Activated CD8-positive, alpha-beta T cell treated with anti-CD3 and anti-CD28 coated beads for 36 hours (primary cell): Measurements from ENCODE around the gene LRSAM1. TPM values are rescaled to one million over a fixed set of nuclear protein-coding genes. Genes with fewer than 3 reads are reported as not detected.

Source experiments
- ATAC-seq: fragments of 200-7000 bp; cut with Tn5 transposase; one replicate; pipeline ENCODE4 v1.10.0; 2021; ENCODE audit warnings: mild to moderate bottlenecking, moderate library complexity
- CTCF ChIA-PET: fragments of 350-600 bp; sonication (Branson Sonifier 250); formaldehyde crosslinking; loops from one replicate; lab custom pipeline; 2021; ENCODE audit warnings: antibody characterized with exemption; lab: Charles Lee
- POLR2A ChIA-PET: fragments of 350-600 bp; sonication (Branson Sonifier 250); formaldehyde crosslinking; loops from one replicate; lab custom pipeline; 2021; ENCODE audit warnings: antibody characterized with exemption; lab: Charles Lee
- DNase-seq: peaks from one replicate; pipeline ENCODE4 v3.0.0-alpha.2; 2020
- H3K27ac Mint-ChIP-seq: one replicate; pipeline ENCODE4 v1.8.0; 2021; ENCODE audit warnings: mild to moderate bottlenecking, mixed read lengths
- H3K27me3 Mint-ChIP-seq: one replicate; pipeline ENCODE4 v1.8.0; 2021; ENCODE audit warnings: mixed read lengths
- H3K36me3 Mint-ChIP-seq: one replicate; pipeline ENCODE4 v1.8.0; 2021; ENCODE audit warnings: low read depth, mixed read lengths
- H3K4me1 Mint-ChIP-seq: one replicate; pipeline ENCODE4 v1.8.0; 2021; ENCODE audit warnings: low read depth, mixed read lengths
- H3K4me3 Mint-ChIP-seq: one replicate; pipeline ENCODE4 v1.8.0; 2021; ENCODE audit warnings: mild to moderate bottlenecking, moderate library complexity, mixed read lengths
- H3K9me3 Mint-ChIP-seq: one replicate; pipeline ENCODE4 v1.8.0; 2021; ENCODE audit warnings: mixed read lengths
- intact Hi-C: fragments of 100-400 bp; cut with micrococcal nuclease; formaldehyde crosslinking; loops from one replicate; pipeline ENCODE4 v1.10.0; 2022
- total RNA-seq, 2 experiments: library from RNA; stranded (reverse); gene quantifications; one replicate each; pipeline ENCODE4 v1.2.3, GENCODE V29; 2021
- TF ChIP-seq, protein P1 (sequence below): fragments of 200-600 bp; IDR thresholded peaks from one replicate; pipeline ENCODE4 v1.8.0; 2022; ENCODE audit warnings: antibody characterized with exemption, mild to moderate bottlenecking

LRSAM1 gene
- 10 to 100 TPM; 17.1 to 18.6 TPM for total RNA-seq

DNA sequence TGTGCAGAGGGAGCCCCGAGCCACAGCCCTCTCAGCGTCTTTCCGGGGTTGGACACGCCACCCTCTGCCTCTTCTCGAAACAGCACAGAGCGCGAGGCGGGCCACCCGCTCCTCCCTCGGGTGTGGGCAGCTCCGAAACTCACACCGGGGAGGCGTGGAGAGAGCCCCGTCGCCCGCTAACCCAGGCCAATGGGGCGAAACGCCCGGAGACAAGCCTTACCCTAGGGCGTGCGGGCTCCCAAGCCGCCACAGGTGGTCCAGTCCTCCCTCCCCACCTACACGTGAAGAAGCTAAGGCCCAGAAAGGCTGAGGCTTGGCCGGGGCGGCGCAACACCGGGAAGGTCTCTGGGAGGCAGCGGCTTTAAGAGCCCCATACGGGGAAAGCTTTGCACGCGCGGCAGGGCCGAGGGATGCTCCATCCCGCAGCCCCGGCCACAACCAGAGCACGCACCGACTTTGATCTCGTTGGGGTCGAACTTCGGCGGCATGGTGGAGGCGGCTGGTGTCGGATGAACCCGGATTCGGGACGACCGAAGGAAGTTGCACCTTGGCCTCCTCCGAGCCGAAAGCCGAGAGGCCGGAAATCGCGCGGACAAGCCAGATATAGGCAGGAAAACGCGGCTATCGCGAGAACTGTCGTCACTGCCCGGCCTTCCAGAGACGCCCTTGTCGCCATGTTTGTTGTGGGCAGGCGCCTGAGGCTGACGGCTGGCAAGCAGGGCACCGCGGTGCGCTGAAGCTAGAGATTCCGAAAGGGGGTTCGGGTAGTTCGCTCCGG, at the start of gene LRSAM1, which contains the start of gene RPL12:
Gene LRSAM1, plus strand, starts transcription at position 681 of the 778 bp plus-strand sequence. CDS start 3,018 bp downstream, outside the sequence.
Gene RPL12, minus strand, starts transcription at position 577 of the 778 bp plus-strand sequence. Its CDS starts 89 bp downstream, at position 488.
- DNase-seq (peak; percentile 97), ATAC-seq (peak; percentile 71)
- H3K4me1 Mint-ChIP-seq, result peaks cover 38% of the 10 kb centered on the region
- H3K4me3 Mint-ChIP-seq, result peak within 1 kb of the TSS; percentile 91
- peaks cover 66% of the 10 kb centered on the region for H3K36me3 Mint-ChIP-seq
- no peaks in the 10 kb centered on the region for H3K27me3 Mint-ChIP-seq
- no peaks in the 10 kb centered on the region for H3K9me3 Mint-ChIP-seq
- CTCF ChIA-PET, result interaction anchor here (0.9 kb wide), 1 partner anchor 227 kb away, joined by 3 read pairs; no protein-coding TSS in a partner anchor
- intact Hi-C loops, result no loop called here
- TF ChIP-seq, protein P1, sequence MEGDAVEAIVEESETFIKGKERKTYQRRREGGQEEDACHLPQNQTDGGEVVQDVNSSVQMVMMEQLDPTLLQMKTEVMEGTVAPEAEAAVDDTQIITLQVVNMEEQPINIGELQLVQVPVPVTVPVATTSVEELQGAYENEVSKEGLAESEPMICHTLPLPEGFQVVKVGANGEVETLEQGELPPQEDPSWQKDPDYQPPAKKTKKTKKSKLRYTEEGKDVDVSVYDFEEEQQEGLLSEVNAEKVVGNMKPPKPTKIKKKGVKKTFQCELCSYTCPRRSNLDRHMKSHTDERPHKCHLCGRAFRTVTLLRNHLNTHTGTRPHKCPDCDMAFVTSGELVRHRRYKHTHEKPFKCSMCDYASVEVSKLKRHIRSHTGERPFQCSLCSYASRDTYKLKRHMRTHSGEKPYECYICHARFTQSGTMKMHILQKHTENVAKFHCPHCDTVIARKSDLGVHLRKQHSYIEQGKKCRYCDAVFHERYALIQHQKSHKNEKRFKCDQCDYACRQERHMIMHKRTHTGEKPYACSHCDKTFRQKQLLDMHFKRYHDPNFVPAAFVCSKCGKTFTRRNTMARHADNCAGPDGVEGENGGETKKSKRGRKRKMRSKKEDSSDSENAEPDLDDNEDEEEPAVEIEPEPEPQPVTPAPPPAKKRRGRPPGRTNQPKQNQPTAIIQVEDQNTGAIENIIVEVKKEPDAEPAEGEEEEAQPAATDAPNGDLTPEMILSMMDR, result no peak
- H3K27ac Mint-ChIP-seq, result peak within 1 kb of the TSS; percentile 94
- POLR2A ChIA-PET, result interaction anchor here (0.6 to 4.2 kb wide), 51 partner anchors 10 to 1625 kb away, joined by 3 to 52 read pairs (median 4); partner anchors contain the start of genes CDK9, SH2D3C, SLC2A8 and ST6GALNAC4

DNA sequence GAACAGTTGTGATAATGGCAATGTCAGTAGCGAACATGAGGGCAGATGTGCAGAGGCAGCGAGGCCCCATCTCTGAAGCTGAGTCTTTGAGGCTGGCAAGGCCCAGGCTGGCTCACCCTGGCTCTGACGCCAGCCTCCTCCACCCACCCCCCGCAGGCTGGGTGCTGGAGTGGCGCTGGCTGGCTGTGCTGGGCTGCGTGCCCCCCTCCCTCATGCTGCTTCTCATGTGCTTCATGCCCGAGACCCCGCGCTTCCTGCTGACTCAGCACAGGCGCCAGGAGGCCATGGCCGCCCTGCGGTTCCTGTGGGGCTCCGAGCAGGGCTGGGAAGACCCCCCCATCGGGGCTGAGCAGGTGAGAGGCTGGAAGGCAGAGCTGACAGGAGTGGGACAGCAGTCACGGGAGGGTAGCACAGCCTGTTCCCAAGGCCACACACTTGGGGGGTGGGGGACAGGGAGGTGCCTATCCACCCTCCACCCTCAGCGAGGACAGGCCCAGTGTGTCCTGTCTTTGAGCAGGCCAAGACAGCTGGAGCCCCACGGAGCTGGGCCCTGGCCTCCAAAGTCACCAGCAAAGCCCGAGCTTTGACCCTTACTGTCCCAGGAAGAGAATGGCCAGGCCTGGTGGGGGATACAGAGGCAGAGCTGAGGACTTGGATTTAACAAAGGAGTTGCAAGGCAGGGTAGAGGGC, 48.8 kb upstream of the LRSAM1 start:
- TF ChIP-seq, protein P1, result no peak
- H3K27me3 Mint-ChIP-seq, result peaks cover 39% of the 10 kb centered on the region
- H3K4me3 Mint-ChIP-seq, result no peak overlapping the region
- DNase-seq (no peak), ATAC-seq (no peak)
- H3K9me3 Mint-ChIP-seq, result no peaks in the 10 kb centered on the region
- peaks cover 3% of the 10 kb centered on the region for H3K4me1 Mint-ChIP-seq
- no peaks in the 10 kb centered on the region for H3K36me3 Mint-ChIP-seq
- ChIA-PET POLR2A (no interaction called here), CTCF (no interaction called here)
- intact Hi-C loops, result no loop called here
- no peak overlapping the region for H3K27ac Mint-ChIP-seq

DNA sequence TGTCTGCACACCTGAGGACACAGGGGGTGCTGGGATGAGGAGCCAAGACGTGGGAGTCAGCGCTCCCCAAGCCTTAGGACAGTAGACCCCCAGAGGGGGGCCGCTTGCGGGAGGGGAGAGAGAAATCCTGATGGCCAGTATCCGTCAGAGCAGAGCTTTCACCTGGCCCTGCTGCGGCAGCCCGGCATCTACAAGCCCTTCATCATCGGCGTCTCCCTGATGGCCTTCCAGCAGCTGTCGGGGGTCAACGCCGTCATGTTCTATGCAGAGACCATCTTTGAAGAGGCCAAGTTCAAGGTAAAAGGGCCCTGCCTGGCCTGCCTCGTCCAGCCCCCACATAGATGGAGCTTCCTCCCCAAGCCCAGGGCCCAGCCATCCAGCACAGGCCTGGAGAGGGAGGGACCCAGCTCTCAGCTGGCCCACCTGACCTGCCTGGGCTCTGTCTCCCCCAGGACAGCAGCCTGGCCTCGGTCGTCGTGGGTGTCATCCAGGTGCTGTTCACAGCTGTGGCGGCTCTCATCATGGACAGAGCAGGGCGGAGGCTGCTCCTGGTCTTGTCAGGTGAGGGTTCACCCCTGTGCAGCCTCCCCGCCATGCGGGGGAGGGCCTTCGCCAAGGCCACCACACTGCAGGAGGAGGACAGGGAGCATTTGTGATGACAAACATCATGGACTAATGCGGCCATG, 47.7 kb upstream of the LRSAM1 start:
- ChIA-PET CTCF (no interaction called here), POLR2A (no interaction called here)
- no peak for DNase-seq
- Mint-ChIP-seq H3K36me3 (no peaks in the 10 kb centered on the region), H3K27ac (no peak overlapping the region), H3K4me3 (no peak overlapping the region), H3K4me1 (no peaks in the 10 kb centered on the region), H3K9me3 (no peaks in the 10 kb centered on the region), H3K27me3 (peaks cover 33% of the 10 kb centered on the region)
- intact Hi-C loops, result no loop called here
- ATAC-seq, result no peak
- TF ChIP-seq, protein P1, result no peak

DNA sequence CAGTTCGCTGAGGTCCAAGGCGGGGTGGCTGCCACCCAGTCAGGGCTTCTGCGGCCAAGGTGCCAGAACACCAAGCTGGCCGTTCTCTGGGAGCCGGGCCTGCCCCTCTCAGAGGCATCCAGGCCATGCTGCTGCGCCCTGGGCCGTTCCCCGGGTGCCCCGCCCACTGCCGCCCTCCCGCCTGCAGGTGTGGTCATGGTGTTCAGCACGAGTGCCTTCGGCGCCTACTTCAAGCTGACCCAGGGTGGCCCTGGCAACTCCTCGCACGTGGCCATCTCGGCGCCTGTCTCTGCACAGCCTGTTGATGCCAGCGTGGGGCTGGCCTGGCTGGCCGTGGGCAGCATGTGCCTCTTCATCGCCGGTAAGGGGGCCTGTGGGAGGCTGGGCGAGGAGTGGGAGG, 46.7 kb upstream of the LRSAM1 start:
- TF ChIP-seq, protein P1, result no peak
- no peaks in the 10 kb centered on the region for H3K9me3 Mint-ChIP-seq
- ChIA-PET CTCF (no interaction called here), POLR2A (interaction anchor here (1.1 kb wide), 1 partner anchor 19 kb away, joined by 3 read pairs; the partner anchor contains the start of gene ZNF79)
- H3K36me3 Mint-ChIP-seq, result no peaks in the 10 kb centered on the region
- DNase-seq (no peak), ATAC-seq (no peak)
- peaks cover 26% of the 10 kb centered on the region for H3K27me3 Mint-ChIP-seq
- no peaks in the 10 kb centered on the region for H3K4me1 Mint-ChIP-seq
- H3K27ac Mint-ChIP-seq, result no peak overlapping the region
- intact Hi-C loops, result no loop called here
- no peak overlapping the region for H3K4me3 Mint-ChIP-seq
